NCI-H748 (cell line): ENCODE data around the gene MIER1.
"Not testable (repeated sequence)": the region's sequence is repeated elsewhere in the genome, so short reads cannot be mapped to it uniquely, and the experiment has no call there.

Source experiments
- DNase-seq: peaks from one replicate; lab custom pipeline; 2025; ENCODE audit not compliant: unreplicated experiment; lab: John Stamatoyannopoulos, UW

MIER1 gene

GRCh38 chr1:66937529-66938234 is 12.9 kb downstream of the MIER1 start:
- no peak for DNase-seq

- DNase-seq: no peak
Measured at GRCh38 chr1:66938613-66939012, 13.8 kb downstream of the MIER1 start.

- no peak for DNase-seq
Measured at GRCh38 chr1:66940981-66941380, 16.2 kb downstream of the MIER1 start.

- no peak for DNase-seq
Measured at GRCh38 chr1:66943361-66943969, 18.7 kb downstream of the MIER1 start.

- no peak for DNase-seq
Measured at GRCh38 chr1:66944330-66945274, 19.8 kb downstream of the MIER1 start.

- no peak for DNase-seq
Measured at GRCh38 chr1:66945316-66945715, 20.5 kb downstream of the MIER1 start.

- DNase-seq: no peak
Measured at GRCh38 chr1:66947267-66947666, 22.5 kb downstream of the MIER1 start.

- no peak for DNase-seq
Measured at GRCh38 chr1:66951513-66951912, 26.7 kb downstream of the MIER1 start.

GRCh38 chr1:66954208-66954607 is 29.4 kb downstream of the MIER1 start:
- DNase-seq: no peak

- DNase-seq: no peak
Measured at GRCh38 chr1:66957938-66958337, 33.1 kb downstream of the MIER1 start.

GRCh38 chr1:66966188-66966873 is 41.5 kb downstream of the MIER1 start:
- not testable (repeated sequence) for DNase-seq

- no peak for DNase-seq
Measured at GRCh38 chr1:66968574-66968973, 43.8 kb downstream of the MIER1 start.

GRCh38 chr1:66978201-66978600 is 53.4 kb downstream of the MIER1 start:
- DNase-seq: no peak

GRCh38 chr1:66979621-66980020 is 54.8 kb downstream of the MIER1 start:
- not testable (repeated sequence) for DNase-seq

GRCh38 chr1:66980745-66981367 is 56.1 kb downstream of the MIER1 start:
- DNase-seq: peak; percentile 49

GRCh38 chr1:66981679-66982078 is 56.9 kb downstream of the MIER1 start:
- DNase-seq: no peak

- DNase-seq: no peak
Measured at GRCh38 chr1:66982561-66983260, 57.9 kb downstream of the MIER1 start.

- DNase-seq: no peak
Measured at GRCh38 chr1:66984491-66984890, 59.7 kb downstream of the MIER1 start.

GRCh38 chr1:66985835-66986234 is 61.0 kb downstream of the MIER1 start:
- DNase-seq: no peak

GRCh38 chr1:66993076-66993475 is 68.3 kb downstream of the MIER1 start:
- DNase-seq: no peak
